T-helper 1 cell treated with Interleukin-12 subunit alpha and Interleukin-12 subunit beta and Interleukin-4 antibody, amounts not matched to agents 30 ng/mL and 1 ng/mL, for 36 hours (primary cell): Measurements from ENCODE around the gene KCNIP3. TPM values are rescaled to one million over a fixed set of nuclear protein-coding genes. Genes with fewer than 3 reads are reported as not detected.
"Not testable (repeated sequence)": the region's sequence is repeated elsewhere in the genome, so short reads cannot be mapped to it uniquely, and the experiment has no call there.

ENCODE experiments used
- intact Hi-C: fragments of 100-400 bp; cut with micrococcal nuclease; formaldehyde crosslinking; loops from one replicate; pipeline ENCODE4 v1.15.1; 2024
- total RNA-seq: library from RNA; stranded (reverse); gene quantifications from 2 replicates; pipeline ENCODE4 v1.2.3, GENCODE V29; 2022

KCNIP3 gene
- total RNA-seq, 1 donor from 2014 or later = not detected

DNA sequence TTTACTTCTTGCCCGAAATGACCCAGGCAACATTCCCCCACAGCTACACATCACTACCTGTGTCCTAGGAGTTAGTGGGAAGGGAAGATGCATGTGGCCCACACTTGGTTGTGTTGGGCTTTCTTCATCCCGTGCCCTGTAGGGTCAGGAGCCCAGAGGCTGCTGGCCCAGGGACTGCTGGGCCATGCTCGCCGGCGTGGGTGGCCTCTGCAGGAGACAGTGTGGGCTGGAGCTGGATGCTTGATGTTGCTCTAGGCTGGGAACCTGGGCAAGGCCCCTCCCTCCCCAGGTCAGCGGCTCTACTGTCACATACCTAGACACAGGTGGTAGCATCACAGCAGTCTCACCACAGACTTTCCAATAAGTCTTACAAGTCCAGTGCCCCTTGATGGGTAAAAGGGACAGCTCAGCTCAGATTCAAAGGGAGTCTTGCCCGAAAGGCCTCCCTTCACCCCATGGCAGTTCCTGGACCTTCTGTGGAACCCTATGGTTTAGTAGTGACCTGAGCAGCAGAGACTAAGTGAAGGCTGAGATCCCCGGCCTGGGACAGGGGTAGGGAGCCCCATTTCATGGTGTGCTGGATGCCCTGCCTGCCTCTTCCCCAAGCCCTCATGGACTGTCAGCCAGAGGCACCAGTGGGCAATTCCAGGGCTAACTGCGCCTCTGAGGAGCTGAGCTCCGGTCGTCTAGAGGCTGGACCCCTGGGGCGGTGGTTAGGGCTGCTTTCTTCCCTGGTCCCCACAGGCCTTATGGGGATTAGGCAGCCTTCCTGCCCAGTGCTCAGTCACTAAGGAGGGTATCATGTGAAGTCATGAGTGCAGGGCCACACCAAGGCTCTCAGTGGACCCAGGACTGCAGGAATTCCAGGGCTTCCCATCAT, 59.9 kb downstream of the KCNIP3 start:
- intact Hi-C loops = no loop called here

- intact Hi-C loops = no loop called here
Observed at GRCh38 chr2:95357717-95358280, 60.7 kb downstream of the KCNIP3 start.

DNA sequence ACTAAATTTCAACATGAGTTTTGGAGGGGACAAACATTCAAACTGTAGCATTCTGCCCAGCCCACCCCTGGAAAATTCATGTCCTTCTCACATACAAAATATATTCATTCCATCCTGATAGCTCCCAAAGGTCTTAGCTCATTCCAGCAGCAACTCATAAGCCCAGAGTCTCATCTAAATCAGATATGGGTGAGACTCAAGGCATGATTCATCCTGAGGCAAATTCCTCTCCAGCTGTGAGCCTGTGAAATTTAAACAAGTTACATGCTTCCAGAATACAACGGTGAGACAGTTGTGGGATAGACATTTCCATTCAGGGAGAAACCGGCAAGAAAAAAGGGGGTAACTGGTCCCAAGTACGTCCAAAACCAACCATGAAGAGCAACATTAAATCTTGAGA, 61.9 kb downstream of the KCNIP3 start:
- intact Hi-C loops = no loop called here

GRCh38 chr2:95359501-95359930, 62.4 kb downstream of the KCNIP3 start:
- intact Hi-C loops = no loop called here

- intact Hi-C loops = no loop called here
Observed at GRCh38 chr2:95361216-95361980, 64.3 kb downstream of the KCNIP3 start.

DNA sequence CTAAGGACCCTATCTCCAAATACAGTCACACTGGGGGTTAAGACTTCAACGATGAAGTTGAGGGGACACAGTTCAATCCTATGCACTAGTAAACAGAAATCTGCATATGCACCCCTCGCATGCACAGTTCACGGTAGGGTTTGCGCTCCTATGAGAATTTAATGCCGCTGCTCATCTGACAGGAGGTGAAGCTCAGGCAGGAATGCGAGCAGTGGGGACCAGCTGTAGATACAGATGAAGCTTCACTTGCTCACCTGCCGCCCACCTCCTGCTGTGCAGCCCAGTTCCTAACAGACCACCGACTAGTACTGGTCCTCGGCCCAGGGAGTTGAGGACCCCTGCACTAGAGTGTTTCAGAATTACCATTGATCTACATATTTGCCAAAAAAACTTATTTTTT, 65.3 kb downstream of the KCNIP3 start:
- intact Hi-C loops = no loop called here

DNA sequence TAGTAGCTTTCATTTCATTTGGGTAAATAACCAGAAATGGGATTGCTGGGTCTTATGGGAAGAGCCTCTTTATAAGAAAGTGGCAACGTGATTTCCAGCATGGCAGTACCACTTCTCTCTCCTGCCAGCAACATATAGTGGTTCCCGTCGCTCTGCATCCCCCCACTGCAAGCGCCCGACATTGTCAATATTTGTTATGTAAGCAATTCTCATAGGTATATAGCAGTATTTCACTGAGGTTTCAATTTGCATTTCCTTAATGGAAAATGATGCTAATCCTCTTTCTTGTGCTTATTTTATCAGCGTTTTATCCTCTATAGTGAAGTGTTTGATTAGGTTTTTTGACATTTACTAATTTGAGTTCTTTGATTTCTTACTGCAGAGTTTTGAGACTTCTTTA, 69.4 kb downstream of the KCNIP3 start:
- intact Hi-C loops = no loop called here

GRCh38 chr2:95372216-95372829, 75.2 kb downstream of the KCNIP3 start:
- intact Hi-C loops = no loop called here

DNA sequence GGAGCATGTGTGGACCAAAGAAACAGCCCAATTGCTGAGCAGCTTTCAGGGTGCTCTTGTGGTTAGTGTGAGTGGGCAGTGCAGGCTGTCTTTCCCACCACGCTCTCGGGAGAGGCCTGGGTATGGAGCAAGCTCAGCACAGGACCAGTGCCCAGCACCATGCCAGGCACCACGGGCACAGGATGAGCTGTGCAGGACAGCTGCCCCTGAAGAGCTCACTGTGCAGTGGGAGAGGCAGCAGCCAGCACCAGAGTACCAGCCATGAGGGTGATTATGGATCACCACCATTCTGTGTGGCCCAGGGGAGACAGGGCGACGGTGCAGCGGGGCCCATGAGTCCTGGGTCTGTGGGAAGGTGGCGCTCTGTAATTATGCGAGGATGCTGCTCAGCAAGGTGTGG, 75.7 kb downstream of the KCNIP3 start:
- intact Hi-C loops = no loop called here

GRCh38 chr2:95374029-95374428, 76.9 kb downstream of the KCNIP3 start:
- intact Hi-C loops = no loop called here

DNA sequence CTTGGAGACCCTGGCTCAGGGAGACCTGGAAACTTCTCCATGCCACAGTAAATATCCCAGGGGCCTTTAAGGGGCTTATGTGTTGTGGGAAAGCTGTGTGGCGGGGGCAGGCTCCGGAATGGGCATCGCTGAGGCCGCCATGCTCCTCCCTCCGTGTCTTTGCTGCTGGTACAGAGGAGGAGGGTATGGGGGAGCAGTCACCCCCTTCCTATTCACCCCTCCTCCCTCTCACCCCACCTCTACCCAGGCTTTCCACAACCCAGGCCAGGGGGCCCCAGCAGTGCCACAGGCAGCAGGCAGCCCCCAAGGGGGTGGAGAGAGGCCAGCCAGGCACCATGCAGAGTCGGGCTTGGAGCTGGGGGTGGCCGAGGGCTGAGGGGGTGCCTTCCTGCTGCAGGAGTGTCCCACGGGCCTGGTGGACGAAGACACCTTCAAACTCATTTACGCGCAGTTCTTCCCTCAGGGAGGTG, 77.3 kb downstream of the KCNIP3 start:
- intact Hi-C loops = no loop called here

GRCh38 chr2:95374921-95375471, 77.8 kb downstream of the KCNIP3 start:
- intact Hi-C loops = no loop called here

DNA sequence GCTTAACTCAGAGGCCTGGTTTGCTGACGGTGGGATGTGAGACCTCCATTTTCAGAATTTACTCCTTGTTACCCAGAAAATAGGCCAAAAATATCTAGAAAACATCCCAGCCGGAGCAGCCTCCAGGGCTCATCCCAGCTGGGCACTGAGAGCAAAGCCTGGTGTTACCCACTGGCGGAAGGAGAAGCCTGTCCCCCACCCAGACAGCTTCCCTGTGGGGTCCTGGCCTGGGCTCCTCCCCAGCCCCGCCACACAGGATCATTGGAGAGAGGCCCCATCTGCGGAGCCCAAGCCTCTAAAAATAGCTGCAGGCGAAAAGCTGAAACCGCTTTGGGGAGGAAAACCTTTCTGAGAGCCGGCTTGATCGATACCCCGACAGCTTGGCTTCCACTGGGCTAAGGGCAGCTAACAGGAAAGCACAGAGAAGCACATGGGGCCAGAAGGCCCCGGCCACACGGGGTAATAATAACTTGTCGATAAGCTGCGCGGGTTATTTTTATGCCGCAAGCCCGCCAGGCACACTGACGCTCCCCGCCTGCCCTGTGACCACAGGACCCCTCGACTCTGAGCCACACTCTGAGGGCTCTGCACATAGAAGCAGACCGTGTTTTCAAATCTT, 78.5 kb downstream of the KCNIP3 start:
- intact Hi-C loops = no loop called here

DNA sequence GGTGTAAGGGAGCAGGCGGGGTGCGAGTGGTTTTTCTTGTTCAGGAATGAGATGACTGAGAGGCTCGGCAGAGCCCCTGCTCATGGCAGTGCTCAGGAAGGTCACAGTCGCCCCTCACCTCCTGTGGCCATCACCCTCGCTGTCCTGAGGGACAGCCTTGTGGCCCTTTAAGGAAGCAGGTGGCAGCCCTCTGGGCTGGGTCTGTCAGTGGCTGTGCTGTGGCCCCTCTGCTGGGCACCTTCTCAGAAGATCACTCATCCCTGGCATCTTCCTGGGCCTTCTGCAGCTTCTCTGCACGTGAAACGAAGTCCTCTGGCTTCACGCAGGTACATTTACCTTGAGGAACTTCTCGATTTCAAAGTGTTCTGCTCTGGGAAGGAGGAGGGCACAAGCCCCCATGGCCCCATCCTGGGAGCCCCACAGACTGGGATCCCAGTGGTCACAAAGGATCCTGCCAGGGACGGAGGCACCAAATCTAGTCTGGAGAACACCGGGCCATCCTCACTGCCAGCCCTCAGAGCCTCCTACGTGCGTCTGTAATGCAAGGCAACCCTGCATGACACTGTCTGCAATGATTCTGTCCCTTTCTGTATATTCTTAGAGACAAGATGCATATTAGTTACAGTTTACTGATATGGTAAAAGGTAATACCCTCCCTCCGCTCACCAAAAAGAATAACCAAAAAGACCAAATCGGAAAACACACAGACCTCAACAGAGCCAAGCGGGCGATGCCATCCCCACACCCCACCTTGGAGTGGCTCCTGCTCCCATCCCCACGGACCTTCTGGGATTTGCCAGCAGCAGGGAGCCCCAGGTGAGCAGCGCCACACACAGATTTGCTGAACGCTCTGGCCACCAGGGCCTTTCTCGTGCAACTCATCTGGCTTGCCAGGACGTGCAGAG, 79.4 kb downstream of the KCNIP3 start:
- intact Hi-C loops = no loop called here

GRCh38 chr2:95377216-95378123, 80.3 kb downstream of the KCNIP3 start:
- intact Hi-C loops = no loop called here

DNA sequence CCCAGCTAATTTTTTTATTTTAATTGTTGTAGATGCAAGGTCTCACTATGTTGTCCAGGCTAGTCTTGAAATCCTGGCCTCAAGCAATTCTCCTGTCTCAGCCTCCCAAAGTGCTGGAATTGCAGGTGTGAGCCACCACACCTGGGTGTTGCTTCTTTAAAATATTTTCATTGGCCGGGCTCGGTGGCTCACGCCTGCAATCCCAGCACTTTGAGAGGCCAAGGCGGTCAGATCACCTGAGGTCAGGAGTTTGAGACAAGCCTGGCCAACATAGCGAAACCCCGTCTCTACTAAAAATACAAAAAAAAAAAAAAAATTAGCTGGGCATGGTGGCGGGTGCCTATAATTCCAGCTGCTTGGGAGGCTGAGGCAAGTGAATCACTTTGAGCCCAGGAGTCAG, 81.1 kb downstream of the KCNIP3 start:
- intact Hi-C loops = not testable (repeated sequence)

DNA sequence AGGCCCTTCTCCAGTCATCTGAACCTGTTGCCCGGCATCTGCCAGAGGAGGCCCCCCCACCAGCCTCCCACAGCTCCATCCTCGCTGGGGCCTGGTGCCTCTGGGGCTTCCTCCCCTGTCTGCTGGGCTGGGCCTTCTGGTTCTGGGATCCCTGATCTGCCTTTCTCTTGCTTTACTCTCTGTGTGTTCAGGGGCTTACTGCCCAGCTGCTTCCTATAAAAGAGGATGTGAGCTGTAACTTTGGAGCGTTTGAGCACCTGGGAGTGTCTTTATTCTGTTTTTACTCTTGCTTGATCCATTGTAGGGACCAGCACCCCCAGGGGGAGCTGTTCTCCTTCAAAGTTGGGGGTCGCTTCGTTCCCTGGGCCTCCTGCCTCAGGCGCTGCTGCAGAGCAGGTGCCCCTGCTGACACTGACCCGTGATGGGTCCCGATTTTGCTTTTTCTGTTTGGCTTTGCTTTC, 82.3 kb downstream of the KCNIP3 start:
- intact Hi-C loops = no loop called here

DNA sequence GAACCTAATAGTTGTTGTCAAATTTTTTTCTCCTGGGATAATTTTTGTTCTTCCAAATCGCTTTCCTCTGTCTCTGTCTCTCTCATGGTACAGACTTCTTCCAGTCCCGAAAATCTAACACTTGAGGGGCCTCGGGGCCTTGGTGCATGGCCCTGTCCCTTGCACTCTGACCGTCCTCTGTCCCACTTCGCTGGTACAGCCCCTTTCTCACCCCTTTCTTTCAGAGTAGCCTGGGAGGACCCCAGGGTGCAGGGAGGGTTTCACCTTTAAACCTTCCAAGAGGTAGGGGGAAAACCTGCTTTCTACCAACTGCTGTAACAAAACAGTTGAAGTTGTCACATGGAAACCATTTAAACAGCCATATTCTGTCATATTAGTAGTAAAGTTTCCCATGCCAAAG, 83.1 kb downstream of the KCNIP3 start:
- intact Hi-C loops = no loop called here

- intact Hi-C loops = no loop called here
Observed at GRCh38 chr2:95380731-95381130, 83.6 kb downstream of the KCNIP3 start.
